Keratinocyte (primary cell): ENCODE data around the gene PRR29. TPM values are rescaled to one million over a fixed set of nuclear protein-coding genes. Genes with fewer than 3 reads are reported as not detected.

Experiments used
- DNase-seq: peaks from one replicate; pipeline ENCODE4 v3.0.0-alpha.2; 2011; ENCODE audit warnings: low read depth, missing footprints, low spot score
- FAIRE-seq: peaks from 2 replicates; lab custom pipeline; 2011; peaks lifted over from hg19 to GRCh38; lab: Jason Lieb, UNC
- H2AFZ ChIP-seq: 2 replicates; pipeline ENCODE4 v1.6.0; 2012; ENCODE audit warnings: low read length, control low read depth, inconsistent platforms; ENCODE audit not compliant: control insufficient read depth
- H3K27ac ChIP-seq: 2 replicates; pipeline ENCODE4 v1.5.1; 2011; ENCODE audit warnings: low read length; ENCODE audit not compliant: control insufficient read depth, insufficient read depth
- H3K27me3 ChIP-seq: 3 replicates; pipeline ENCODE4 v1.6.0; 2011; ENCODE audit warnings: low read length; ENCODE audit not compliant: control insufficient read depth, insufficient read depth; ENCODE audit errors: extremely low read depth
- H3K36me3 ChIP-seq, 2 experiments: 2 replicates in 1 of 2; 3 replicates in 1 of 2; pipeline ENCODE4 v1.5.1; 2011; ENCODE audit warnings: low read length in 2 of 2, mild to moderate bottlenecking in 1 of 2; ENCODE audit not compliant: control insufficient read depth in 2 of 2, insufficient read depth in 2 of 2; ENCODE audit errors: extremely low read depth in 1 of 2
- H3K4me1 ChIP-seq: 3 replicates; pipeline ENCODE4 v1.5.1; 2011; ENCODE audit warnings: low read length; ENCODE audit not compliant: control insufficient read depth, insufficient read depth; ENCODE audit errors: extremely low read depth
- H3K4me2 ChIP-seq: 3 replicates; pipeline ENCODE4 v1.6.0; 2011; ENCODE audit warnings: low read depth, low read length; ENCODE audit not compliant: control insufficient read depth, insufficient read depth; ENCODE audit errors: extremely low read depth
- H3K4me3 ChIP-seq, 3 experiments: fragments of 200-600 bp in 1 of 3; sonication (generic) in 1 of 3; 2 replicates in 2 of 3; 3 replicates in 1 of 3; pipeline ENCODE4 v1.5.1; 2011 to 2016; ENCODE audit warnings: low read length in 3 of 3, mild to moderate bottlenecking in 3 of 3, control low read depth in 2 of 3, inconsistent platforms in 1 of 3, low read depth in 1 of 3, mixed read lengths in 1 of 3, mixed run types in 1 of 3, moderate library complexity in 1 of 3; ENCODE audit not compliant: control insufficient read depth in 2 of 3, insufficient read depth in 2 of 3; ENCODE audit errors: extremely low read depth in 1 of 3
- H3K79me2 ChIP-seq: 2 replicates; pipeline ENCODE4 v1.6.0; 2012; ENCODE audit warnings: low read length; ENCODE audit not compliant: control insufficient read depth, insufficient read depth
- H3K9ac ChIP-seq: 3 replicates; pipeline ENCODE4 v1.6.0; 2011; ENCODE audit warnings: low read length; ENCODE audit not compliant: control insufficient read depth, insufficient read depth; ENCODE audit errors: extremely low read depth
- H3K9me1 ChIP-seq: 3 replicates; pipeline ENCODE4 v1.6.0; 2011; ENCODE audit warnings: low read length; ENCODE audit not compliant: control insufficient read depth, insufficient read depth; ENCODE audit errors: extremely low read depth
- H3K9me3 ChIP-seq: 2 replicates; pipeline ENCODE4 v1.5.1; 2012; ENCODE audit warnings: low read depth, low read length; ENCODE audit not compliant: control insufficient read depth
- H4K20me1 ChIP-seq: 3 replicates; pipeline ENCODE4 v1.6.0; 2011; ENCODE audit warnings: low read length; ENCODE audit not compliant: control insufficient read depth, insufficient read depth; ENCODE audit errors: extremely low read depth
- CTCF ChIP-seq, 3 experiments: IDR thresholded peaks in 1 of 3; conservative IDR thresholded peaks in 1 of 3; optimal IDR thresholded peaks in 1 of 3; 2 replicates in 2 of 3; 3 replicates in 1 of 3; pipeline versions ENCODE3 to v1.5.1; 2011; ENCODE audit warnings: low read length in 3 of 3, mild to moderate bottlenecking in 3 of 3, moderate library complexity in 2 of 3, control low read depth in 1 of 3, inconsistent platforms in 1 of 3; ENCODE audit not compliant: insufficient read depth in 2 of 3; ENCODE audit errors: extremely low read depth in 1 of 3
- EZH2 ChIP-seq: IDR thresholded peaks from one replicate; pipeline ENCODE4 v1.6.1; 2012; ENCODE audit warnings: inconsistent platforms, mild to moderate bottlenecking, low read length, moderate library complexity
- dilution Hi-C: fragments of 300-500 bp; cut with MboI; formaldehyde crosslinking; loops from one replicate; pipeline ENCODE4 v1.7.0; 2020; ENCODE audit warnings: low sequenced_read_pairs; ENCODE audit not compliant: extremely low pct_ligation_motif_present
- polyA plus RNA-seq, 5 experiments: library from polyadenylated mRNA; depleted of rRNA in 3 of 5; stranded (reverse) in 3 of 5; stranded (forward) in 1 of 5; unstranded in 1 of 5; fragments of >200 nt; gene quantifications; 1 replicate in 1 of 5; 2 replicates in 3 of 5; 3 replicates in 1 of 5; pipeline versions ENCODE4 v1.2.1 to v1.2.3, GENCODE V29; 2011 to 2012; ENCODE audit warnings: missing spikeins in 2 of 5, low read depth in 1 of 5, low replicate concordance in 1 of 5

Gene PRR29
- polyA plus RNA-seq, 1 donor (not counting 4 experiments of a cell fraction or from before 2014, with no cell fraction given) = 0.01 TPM

DNA sequence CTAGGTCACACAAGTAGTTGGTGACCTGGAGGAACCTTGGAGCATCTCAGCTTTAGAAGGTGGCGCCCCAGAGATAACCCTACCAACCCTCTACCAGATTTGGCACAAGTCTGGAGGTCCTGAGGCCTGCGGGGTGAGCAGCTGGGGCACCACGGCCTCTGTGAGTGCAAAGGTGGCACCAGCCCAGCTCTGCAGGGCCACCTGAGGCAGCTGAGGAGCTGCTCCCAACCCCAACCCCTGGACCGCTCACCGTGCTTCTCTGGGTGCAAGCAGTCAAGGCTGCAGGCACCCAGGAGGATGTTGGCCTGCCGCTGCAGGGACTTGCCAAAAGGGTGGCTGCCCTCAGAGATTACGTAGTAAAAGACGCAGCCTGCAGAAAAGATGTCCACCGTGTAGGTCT, 50.7 kb downstream of the PRR29 start:
- H3K9ac ChIP-seq = no peak overlapping the region
- H3K9me3 ChIP-seq = no peaks in the 10 kb centered on the region
- H3K36me3 ChIP-seq = peaks cover 41 to 48% of the 10 kb centered on the region in 2 experiments
- no peak overlapping the region for H3K4me2 ChIP-seq
- no peaks in the 10 kb centered on the region for H4K20me1 ChIP-seq
- H3K27ac ChIP-seq = no peak overlapping the region
- TF ChIP-seq EZH2 = no peak
- TF ChIP-seq CTCF (optimal IDR thresholded peaks at IDR 0.05 in 1 of 3, IDR thresholded peaks at IDR 0.05 in 1 of 3, conservative IDR thresholded peaks at IDR 0.05 in 1 of 3; ENCODE audit: extremely low read depth in 1 of 3, insufficient read depth in 2 of 3, low read length in 3 of 3) = no peak
- DNase-seq (no peak), FAIRE-seq (no peak)
- no peak overlapping the region for H3K4me3 ChIP-seq
- no peaks in the 10 kb centered on the region for H3K4me1 ChIP-seq
- dilution Hi-C loops = no loop called here
- no peaks in the 10 kb centered on the region for H3K27me3 ChIP-seq
- H2AFZ ChIP-seq = no peak overlapping the region
- no peaks in the 10 kb centered on the region for H3K9me1 ChIP-seq
- no peaks in the 10 kb centered on the region for H3K79me2 ChIP-seq

DNA sequence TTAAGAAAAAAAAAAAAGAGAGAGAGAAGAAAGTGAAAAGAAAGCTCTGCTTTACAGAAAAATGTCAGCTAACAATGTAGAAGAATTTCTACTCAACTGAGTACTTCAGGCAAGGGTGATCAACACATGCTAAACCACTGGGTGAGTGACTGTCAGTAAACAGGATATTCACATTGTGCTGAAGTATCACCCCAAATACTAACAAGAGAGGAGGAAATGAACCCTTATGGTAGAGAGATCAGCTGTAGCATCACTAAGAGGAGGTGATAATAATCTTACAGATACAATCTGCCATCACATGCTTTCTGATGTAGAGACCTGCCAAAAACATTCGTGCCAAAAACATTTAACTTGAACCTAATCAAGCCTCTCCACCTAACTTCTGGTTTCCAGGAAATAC, 53.0 kb downstream of the PRR29 start:
- dilution Hi-C loops = no loop called here
- H3K36me3 ChIP-seq = peaks cover 44% of the 10 kb centered on the region in 2 experiments

More for the DNA sequence above, 53.0 kb downstream of the PRR29 start:
- H4K20me1 ChIP-seq = no peaks in the 10 kb centered on the region
- DNase-seq (no peak), FAIRE-seq (no peak)
- no peaks in the 10 kb centered on the region for H3K9me1 ChIP-seq
- H3K27me3 ChIP-seq = no peaks in the 10 kb centered on the region
- no peak overlapping the region for H3K4me2 ChIP-seq
- no peak overlapping the region for H3K4me3 ChIP-seq
- H3K79me2 ChIP-seq = no peaks in the 10 kb centered on the region
- H3K4me1 ChIP-seq = no peaks in the 10 kb centered on the region
- no peak overlapping the region for H3K27ac ChIP-seq
- H3K9ac ChIP-seq = no peak overlapping the region
- H2AFZ ChIP-seq = no peak overlapping the region
- no peaks in the 10 kb centered on the region for H3K9me3 ChIP-seq
- TF ChIP-seq CTCF (optimal IDR thresholded peaks at IDR 0.05 in 1 of 3, IDR thresholded peaks at IDR 0.05 in 1 of 3, conservative IDR thresholded peaks at IDR 0.05 in 1 of 3; ENCODE audit: extremely low read depth in 1 of 3, insufficient read depth in 2 of 3, low read length in 3 of 3) = no peak
